GM19238 (cell line): Measurements from ENCODE around the gene TAAR2.
"Not testable (repeated sequence)": the region's sequence is repeated elsewhere in the genome, so short reads cannot be mapped to it uniquely, and the experiment has no call there.

Source experiments
- DNase-seq: peaks from one replicate; pipeline ENCODE4 v3.0.0; 2011; ENCODE audit warnings: low spot score; ENCODE audit not compliant: insufficient read length

The TAAR2 gene

GRCh38 chr6:132614554-132614953 is 9.5 kb downstream of the TAAR2 start:
- DNase-seq = no peak

GRCh38 chr6:132612449-132613108 is 11.5 kb downstream of the TAAR2 start:
- no peak for DNase-seq

DNA sequence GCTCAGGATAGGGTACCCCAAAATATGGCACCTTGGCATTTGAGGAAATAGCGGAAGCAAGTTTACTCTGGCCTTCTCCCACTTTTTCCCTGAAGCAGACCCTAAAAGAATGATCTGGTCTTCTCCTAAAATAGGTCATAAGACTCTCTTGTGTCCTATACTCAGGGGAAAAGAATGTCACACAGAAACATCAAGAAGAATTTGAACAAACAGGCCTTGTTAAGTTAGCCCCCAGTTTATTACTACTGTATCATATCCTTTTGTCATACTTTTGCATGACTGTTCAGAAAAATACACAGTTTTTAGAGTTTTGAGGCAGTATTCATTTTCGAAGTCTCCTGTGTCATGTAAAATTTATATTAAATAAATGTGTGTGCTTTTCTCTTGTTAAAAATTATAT is 12.5 kb downstream of the TAAR2 start:
- no peak for DNase-seq

- no peak for DNase-seq
Measured at GRCh38 chr6:132607544-132608233, 16.4 kb downstream of the TAAR2 start.

GRCh38 chr6:132604635-132605152 is 19.4 kb downstream of the TAAR2 start:
- no peak for DNase-seq

DNA sequence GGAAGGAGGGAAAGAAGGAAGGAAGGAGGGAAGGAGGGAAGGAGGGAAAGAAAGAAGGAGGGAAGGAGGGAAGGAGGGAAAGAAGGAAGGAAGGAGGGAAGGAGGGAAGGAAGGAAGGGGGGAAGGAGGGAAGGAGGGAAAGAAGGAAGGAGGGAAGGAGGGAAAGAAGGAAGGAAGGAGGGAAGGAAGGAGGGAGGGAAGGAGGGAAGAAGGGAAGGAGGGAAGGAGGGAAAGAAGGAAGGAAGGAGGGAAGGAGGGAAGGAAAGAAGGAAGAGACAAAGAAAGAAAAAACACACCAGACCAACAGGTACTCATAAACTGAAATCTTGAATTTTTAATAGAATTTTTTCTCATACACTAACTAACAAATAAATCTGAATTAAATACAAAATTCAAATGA is 23.2 kb downstream of the TAAR2 start:
- not testable (repeated sequence) for DNase-seq

- DNase-seq = no peak
Measured at GRCh38 chr6:132598473-132598872, 25.6 kb downstream of the TAAR2 start.

- DNase-seq = no peak
Measured at GRCh38 chr6:132596201-132596600, 27.9 kb downstream of the TAAR2 start.

DNA sequence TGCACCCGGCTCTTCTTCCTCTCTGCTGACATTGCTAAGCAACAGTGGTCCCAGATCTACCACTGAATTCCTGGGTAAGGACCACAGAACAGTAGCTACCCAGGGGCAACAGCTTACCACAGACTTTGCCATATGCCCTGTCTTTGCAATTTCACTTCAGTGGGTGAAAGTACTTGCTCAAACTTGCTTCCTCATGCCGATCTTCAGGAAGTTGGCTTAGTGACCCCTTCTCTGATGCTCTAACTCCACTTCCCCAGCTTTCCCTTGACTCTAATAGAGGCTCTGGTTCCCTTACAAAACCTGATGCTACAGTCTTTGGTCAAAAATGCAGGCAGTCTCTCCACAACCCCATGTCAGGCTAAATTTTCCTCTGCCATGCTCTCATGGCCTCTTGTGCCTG is 31.2 kb downstream of the TAAR2 start:
- DNase-seq = no peak

- no peak for DNase-seq
Measured at GRCh38 chr6:132590362-132590761, 33.7 kb downstream of the TAAR2 start.

DNA sequence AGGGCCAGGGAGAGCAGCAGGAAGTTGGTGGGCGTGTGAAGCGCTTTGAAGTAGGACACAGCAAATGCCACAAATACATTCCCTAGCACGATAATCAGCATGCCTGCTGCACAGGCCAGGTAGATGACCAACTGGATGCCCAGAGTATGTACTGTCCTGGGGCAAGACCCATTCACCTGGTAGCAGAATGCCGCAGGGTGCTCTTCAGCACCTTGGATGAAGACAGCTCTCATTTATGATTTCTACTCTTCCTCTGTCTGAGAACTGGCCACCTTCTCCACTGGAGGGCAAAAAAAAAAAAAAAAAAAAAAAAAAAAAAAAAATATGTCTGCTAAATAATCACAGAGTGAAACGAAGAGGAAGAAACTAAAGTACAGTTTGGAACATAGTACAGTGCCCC is 34.6 kb downstream of the TAAR2 start, which contains the start of gene TAAR5:
TSS of gene TAAR5 (minus strand) at position 288 of the 400 bp plus-strand sequence. CDS start at position 233, 55 bp downstream.
- DNase-seq = no peak

GRCh38 chr6:132587424-132587823 is 36.7 kb downstream of the TAAR2 start:
- DNase-seq = no peak

- no peak for DNase-seq
Measured at GRCh38 chr6:132584698-132585097, 39.4 kb downstream of the TAAR2 start.

- DNase-seq = no peak
Measured at GRCh38 chr6:132571774-132572173, 52.3 kb downstream of the TAAR2 start.

GRCh38 chr6:132570221-132570777 is 53.8 kb downstream of the TAAR2 start, which contains the start of gene TAAR6:
Gene TAAR6 (plus strand): TSS chr6:132570322. CDS start chr6:132570322, 0 bp downstream.
- DNase-seq = no peak

- DNase-seq = no peak
Measured at GRCh38 chr6:132569170-132569569, 54.9 kb downstream of the TAAR2 start.

- no peak for DNase-seq
Measured at GRCh38 chr6:132568611-132569010, 55.5 kb downstream of the TAAR2 start.

DNA sequence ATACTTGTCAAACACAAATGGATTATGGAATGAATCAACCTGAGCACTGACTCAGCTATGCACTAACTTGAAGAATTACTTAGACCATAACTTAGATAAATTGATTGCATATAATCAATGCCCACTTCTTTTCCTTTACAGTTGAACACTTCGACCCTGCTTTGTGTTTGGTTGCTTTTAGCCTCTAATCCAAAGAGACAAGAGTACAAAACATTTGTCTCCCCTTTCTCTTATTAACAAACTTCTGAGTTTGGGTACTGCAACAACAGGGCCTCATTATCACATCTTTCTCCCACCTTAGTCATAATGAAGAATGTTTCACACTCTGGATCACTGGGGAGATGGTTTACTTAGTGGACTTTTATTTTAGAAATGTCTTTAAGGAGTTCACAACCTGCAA is 56.5 kb downstream of the TAAR2 start:
- DNase-seq = no peak
